Measurements from ENCODE around the gene ABCG4.
A peak's percentile ranks its signal among the peaks of the same experiment; 100 is the strongest.
"Not testable (repeated sequence)": the region's sequence is repeated elsewhere in the genome, so short reads cannot be mapped to it uniquely, and the experiment has no call there.

ABCG4 gene

DNA sequence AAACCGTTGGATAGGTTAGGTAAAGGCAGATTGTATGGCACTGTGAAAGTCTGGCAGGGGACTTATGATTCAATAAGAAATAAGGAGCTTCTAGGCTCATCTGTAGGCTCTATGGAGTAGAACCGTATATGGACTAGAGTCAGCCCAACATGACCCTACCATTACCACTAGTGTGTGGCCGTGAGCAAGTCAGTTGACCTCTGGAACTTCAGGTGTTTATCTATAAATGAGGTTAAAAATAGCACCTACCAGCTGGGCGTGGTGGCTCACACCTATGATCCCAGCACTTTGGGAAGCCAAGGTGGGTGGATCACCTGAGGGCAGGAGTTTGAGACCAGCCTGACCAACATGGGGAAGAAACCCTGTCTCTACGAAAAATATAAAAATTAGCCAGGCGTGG, 23.0 kb upstream of the ABCG4 start:
- ATAC-seq (no peak), DNase-seq (no peak)
- no peak overlapping the region for H3K4me3 Mint-ChIP-seq
- no peaks in the 10 kb centered on the region for H3K9me3 Mint-ChIP-seq
- H3K36me3 Mint-ChIP-seq (ENCODE audit: low read depth) = peaks cover 27% of the 10 kb centered on the region
- no peak overlapping the region for H3K27ac Mint-ChIP-seq
- H3K4me1 Mint-ChIP-seq = peaks cover 34% of the 10 kb centered on the region
- no peaks in the 10 kb centered on the region for H3K27me3 Mint-ChIP-seq

DNA sequence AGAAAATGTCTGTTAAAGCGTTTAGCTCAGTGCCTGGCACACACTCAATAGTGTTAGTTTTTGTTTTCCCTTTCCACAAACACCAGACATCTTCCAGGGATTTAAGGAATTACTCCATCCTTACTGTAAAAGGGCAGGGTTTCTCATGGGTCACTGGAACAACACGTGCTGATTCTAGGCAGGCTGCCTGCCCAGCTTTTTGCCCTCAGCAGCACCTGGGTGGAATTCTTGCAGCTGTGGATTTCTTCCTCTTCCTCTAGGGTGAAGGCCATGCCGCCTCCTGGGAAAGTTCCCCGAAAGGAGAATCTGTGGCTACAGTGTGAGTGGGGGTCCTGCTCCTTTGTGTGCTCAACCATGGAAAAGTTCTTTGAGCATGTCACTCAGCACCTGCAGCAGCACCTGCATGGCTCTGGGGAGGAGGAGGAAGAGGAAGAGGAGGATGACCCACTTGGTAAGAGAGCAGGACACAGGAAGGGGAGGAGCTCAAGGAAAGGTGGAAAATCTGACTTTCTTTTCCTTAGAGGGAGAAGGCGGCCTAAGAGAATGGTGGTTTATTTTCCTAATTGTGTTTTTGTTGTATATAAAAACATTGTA, 22.1 kb upstream of the ABCG4 start:
- Mint-ChIP-seq H3K4me1 (peaks cover 31% of the 10 kb centered on the region), H3K36me3 (ENCODE audit: low read depth) (peaks cover 34% of the 10 kb centered on the region), H3K4me3 (no peak overlapping the region), H3K27me3 (no peaks in the 10 kb centered on the region), H3K9me3 (no peaks in the 10 kb centered on the region), H3K27ac (peak overlapping the region; percentile 79)
- no peak for DNase-seq
- no peak for ATAC-seq

DNA sequence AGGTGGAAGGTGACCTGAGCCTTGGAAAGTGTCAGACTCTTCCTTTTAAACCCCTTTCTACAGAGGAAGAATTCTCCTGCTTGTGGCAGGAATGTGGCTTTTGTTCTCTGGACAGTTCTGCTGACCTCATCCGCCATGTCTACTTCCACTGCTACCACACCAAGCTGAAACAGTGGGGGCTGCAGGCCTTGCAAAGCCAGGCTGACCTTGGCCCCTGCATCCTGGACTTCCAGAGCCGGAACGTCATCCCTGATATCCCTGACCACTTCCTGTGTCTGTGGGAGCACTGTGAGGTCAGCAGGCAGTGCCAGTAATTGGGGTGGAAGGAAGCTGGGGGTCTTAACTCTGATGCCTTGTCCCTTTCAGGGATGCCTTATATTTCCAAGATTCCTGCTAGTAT, 18.2 kb upstream of the ABCG4 start:
- ATAC-seq (no peak), DNase-seq (no peak)
- no peaks in the 10 kb centered on the region for H3K9me3 Mint-ChIP-seq
- no peak overlapping the region for H3K4me3 Mint-ChIP-seq
- H3K4me1 Mint-ChIP-seq = peaks cover 16% of the 10 kb centered on the region
- H3K27me3 Mint-ChIP-seq = no peaks in the 10 kb centered on the region
- peaks cover 43% of the 10 kb centered on the region for H3K36me3 Mint-ChIP-seq (ENCODE audit: low read depth)
- H3K27ac Mint-ChIP-seq = no peak overlapping the region

DNA sequence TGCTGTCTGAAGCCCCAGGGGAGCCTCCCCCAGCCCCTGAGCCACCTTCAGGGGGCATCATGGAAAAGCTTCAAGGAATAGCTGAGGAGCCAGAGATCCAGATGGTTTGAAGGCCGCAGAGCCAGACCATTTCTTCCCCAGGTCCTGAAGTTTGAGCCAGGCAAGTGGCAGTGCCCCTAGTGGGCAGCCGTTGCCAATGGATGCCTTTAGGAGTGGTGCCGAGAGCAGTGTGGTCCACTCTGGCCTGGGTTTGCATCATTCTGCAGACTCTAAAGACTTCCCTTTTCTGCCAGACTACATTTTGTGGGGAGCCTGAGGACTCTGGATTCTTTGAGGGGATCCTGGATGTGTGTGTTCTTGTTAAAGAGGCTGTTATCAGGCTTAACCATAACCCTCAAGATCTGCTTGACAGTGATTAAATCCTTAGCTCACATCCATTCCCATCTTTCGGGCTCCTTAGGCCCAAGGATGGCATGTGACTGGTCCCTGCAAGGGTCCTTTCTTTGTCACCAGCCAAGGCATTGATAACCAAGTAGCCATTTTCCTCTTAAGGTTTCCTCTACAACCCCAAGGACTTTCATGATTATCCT, 14.4 kb upstream of the ABCG4 start:
- Mint-ChIP-seq H3K9me3 (no peaks in the 10 kb centered on the region), H3K36me3 (ENCODE audit: low read depth) (peaks cover 35% of the 10 kb centered on the region), H3K4me3 (no peak overlapping the region), H3K27ac (no peak overlapping the region), H3K4me1 (peaks cover 7% of the 10 kb centered on the region), H3K27me3 (peaks cover 4% of the 10 kb centered on the region)
- ATAC-seq (no peak), DNase-seq (no peak)

DNA sequence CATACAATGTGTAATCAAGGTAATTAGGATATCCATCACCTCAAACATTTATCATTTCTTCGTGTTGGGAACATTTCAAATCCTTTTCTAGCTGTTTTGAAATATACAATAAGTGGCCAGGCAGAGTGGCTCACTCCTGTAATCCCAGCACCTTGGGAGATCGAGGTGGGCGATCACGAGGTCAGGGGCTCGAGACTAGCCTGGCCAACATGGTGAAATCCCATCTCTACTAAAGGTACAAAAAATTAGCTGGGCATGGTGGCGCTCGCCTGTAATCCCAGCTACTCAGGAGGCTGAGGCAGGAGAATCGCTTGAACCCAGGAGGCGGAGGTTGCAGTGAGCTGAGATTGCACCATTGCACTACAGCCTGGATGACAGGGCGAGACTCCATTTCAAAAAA, 9.6 kb upstream of the ABCG4 start:
- not testable (repeated sequence) for H3K36me3 Mint-ChIP-seq (ENCODE audit: low read depth); H3K9me3 Mint-ChIP-seq; ATAC-seq; H3K27ac Mint-ChIP-seq; H3K4me3 Mint-ChIP-seq; H3K4me1 Mint-ChIP-seq; DNase-seq
- peaks cover 11% of the 10 kb centered on the region for H3K27me3 Mint-ChIP-seq

DNA sequence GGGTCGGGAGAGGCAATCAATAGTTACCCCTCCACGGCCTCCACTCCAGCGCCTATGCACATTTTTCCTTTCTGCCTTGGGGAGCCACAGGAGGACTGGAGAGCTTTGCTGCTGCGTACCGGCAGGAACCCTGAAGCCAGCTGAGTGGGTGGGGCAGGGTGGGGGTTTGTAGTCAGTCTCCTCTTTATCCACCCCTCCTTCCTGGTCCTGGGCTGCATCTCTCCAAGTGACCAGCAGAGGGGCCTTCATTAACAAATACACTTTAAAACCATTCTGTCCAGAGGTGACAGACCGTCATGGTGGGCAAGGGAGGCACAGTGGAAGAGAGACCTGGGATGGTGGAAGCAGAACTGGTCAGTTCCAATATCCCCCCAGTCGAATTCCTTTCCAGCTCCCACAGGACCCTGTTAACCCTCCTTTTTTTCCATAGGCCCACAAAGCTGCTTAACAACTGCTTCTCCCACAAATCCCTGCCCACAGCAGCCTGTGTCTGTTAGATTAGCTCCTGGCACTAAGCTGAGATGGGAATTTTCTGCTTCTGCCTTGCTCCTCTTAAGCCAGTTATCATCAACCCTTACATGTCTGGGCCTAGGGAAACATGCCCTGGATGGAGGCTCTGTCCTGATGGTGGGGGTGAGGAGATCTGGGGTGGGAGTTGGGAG, 3.9 kb upstream of the ABCG4 start:
- H3K36me3 Mint-ChIP-seq (ENCODE audit: low read depth) = no peaks in the 10 kb centered on the region
- H3K27me3 Mint-ChIP-seq = peaks cover 36% of the 10 kb centered on the region
- ATAC-seq (no peak), DNase-seq (peak; percentile 30)
- no peak overlapping the region for H3K4me3 Mint-ChIP-seq
- H3K27ac Mint-ChIP-seq = no peak overlapping the region
- peaks cover 11% of the 10 kb centered on the region for H3K4me1 Mint-ChIP-seq
- no peaks in the 10 kb centered on the region for H3K9me3 Mint-ChIP-seq

DNA sequence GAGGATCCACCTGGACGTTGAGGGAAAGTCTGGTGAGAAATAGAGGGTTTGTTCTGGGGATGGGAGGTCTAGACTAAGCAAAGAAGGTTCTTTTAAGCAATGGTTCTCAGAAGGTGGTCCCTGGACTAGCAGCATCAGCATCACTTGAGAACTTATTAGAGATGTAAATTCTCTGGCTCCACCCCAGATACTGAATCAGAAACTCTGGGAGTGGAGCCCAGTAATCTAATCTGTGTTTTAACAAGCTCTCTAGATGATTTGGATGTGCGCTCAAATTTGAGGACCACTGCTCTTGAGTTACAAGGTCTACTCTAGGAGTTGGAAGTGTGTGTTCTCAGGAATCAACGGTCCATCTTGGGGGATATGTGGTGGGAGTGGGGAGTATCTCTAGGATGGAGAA, 3.3 kb upstream of the ABCG4 start:
- Mint-ChIP-seq H3K4me3 (no peak overlapping the region), H3K27ac (no peak overlapping the region), H3K9me3 (no peaks in the 10 kb centered on the region), H3K27me3 (peaks cover 40% of the 10 kb centered on the region), H3K36me3 (ENCODE audit: low read depth) (no peaks in the 10 kb centered on the region), H3K4me1 (peaks cover 11% of the 10 kb centered on the region)
- DNase-seq (no peak), ATAC-seq (no peak)

DNA sequence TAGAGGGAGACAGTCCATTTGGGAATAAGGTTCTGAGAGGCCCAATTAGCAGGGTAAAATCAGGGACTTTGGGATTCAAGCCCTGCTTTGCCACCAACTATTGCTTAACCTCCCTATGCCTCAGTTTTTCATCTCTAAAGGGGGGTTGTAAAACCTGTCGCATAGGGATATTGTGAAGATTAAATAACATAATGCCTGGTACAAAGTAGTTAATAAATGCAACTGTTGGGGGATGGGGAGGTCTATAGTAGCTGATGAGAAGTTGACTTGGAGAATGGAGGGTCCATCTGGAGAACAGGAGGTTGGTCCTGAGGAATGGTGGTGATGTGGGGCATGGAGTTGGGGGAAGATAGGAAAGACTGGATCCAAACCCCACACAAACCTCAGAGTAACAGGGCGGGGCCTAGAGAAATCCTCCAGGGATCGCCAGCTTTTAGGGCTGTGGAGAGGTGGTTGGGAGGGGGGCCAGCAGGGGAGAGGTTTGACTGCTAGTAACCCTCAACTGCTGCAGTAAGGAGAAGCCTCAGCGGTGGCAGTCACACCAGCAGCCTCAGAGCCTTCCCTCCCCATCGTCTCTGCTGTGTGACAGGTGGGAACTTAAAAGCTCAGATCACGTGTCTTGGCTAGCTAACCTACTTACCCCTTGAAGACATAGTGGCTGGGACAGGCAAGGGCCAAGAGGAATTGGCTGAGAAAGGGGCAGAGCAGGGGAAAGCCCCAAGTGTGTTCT, 1.1 kb upstream of the ABCG4 start:
- ATAC-seq (no peak), DNase-seq (no peak)
- H3K27ac Mint-ChIP-seq = no peak overlapping the region
- no peaks in the 10 kb centered on the region for H3K9me3 Mint-ChIP-seq
- peaks cover 42% of the 10 kb centered on the region for H3K27me3 Mint-ChIP-seq
- no peaks in the 10 kb centered on the region for H3K36me3 Mint-ChIP-seq (ENCODE audit: low read depth)
- H3K4me3 Mint-ChIP-seq = peak overlapping the region; percentile 66
- peaks cover 13% of the 10 kb centered on the region for H3K4me1 Mint-ChIP-seq

DNA sequence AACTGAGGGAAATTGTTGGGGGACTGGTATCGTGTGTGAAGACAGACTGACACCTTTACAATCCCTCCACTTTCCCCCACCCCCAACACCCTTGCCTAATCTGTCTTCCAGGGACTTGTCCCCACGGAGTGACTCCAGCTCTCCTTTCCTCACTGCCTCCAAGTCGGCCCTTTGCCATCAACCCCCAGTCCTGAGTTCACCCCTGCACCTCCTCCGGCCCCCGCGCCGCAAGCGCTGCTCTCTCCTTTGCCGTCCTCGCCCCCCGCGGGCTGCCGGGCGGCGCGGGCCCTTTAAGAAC, 183 bp upstream of the ABCG4 start:
- ATAC-seq = no peak
- no peak overlapping the region for H3K27ac Mint-ChIP-seq
- peak overlapping the region; percentile 66 for H3K4me3 Mint-ChIP-seq
- H3K4me1 Mint-ChIP-seq = peaks cover 13% of the 10 kb centered on the region
- peaks cover 37% of the 10 kb centered on the region for H3K27me3 Mint-ChIP-seq
- DNase-seq = no peak
- H3K36me3 Mint-ChIP-seq (ENCODE audit: low read depth) = no peaks in the 10 kb centered on the region
- H3K9me3 Mint-ChIP-seq = no peaks in the 10 kb centered on the region

DNA sequence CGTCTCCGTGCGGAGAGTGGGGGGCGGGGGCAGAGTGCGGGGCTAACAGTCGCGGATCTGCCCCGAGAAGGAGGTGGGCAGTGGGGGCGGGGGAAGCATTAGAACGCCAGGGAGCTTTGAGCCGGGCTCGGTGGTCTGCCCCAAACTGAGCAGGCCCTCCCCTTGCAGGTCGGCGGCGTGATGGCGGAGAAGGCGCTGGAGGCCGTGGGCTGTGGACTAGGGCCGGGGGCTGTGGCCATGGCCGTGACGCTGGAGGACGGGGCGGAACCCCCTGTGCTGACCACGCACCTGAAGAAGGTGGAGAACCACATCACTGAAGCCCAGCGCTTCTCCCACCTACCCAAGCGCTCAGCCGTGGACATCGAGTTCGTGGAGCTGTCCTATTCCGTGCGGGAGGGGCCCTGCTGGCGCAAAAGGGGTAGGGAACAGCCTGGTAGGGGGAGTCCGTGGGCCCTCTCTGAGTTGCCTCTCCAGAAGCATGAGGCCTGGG, 979 bp downstream of the ABCG4 start:
- no peak for ATAC-seq
- no peak for DNase-seq
- Mint-ChIP-seq H3K9me3 (no peaks in the 10 kb centered on the region), H3K36me3 (ENCODE audit: low read depth) (no peaks in the 10 kb centered on the region), H3K27ac (no peak overlapping the region), H3K4me1 (peaks cover 13% of the 10 kb centered on the region), H3K27me3 (peaks cover 35% of the 10 kb centered on the region), H3K4me3 (peak overlapping the region; percentile 4)

DNA sequence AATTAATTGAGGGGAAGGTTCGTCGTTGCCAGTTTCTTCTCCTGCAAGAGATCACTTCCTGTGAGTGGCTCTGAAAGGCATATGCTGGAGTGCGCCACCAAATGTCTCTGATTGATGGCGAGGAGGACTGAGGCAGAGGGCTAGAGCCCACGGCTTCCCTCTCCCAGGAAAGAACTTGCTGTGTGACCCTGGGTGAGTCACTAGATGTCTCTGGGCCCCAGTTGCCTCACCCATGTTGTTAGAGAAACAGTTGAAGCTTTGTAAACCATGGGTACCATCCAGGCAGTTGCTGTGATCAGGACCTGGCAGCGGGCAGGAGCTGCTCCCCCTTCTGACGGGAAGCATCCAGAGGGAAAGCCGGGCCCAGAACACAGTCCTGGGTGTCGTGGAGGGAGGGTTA, 3.2 kb downstream of the ABCG4 start:
- Mint-ChIP-seq H3K27me3 (peaks cover 26% of the 10 kb centered on the region), H3K27ac (no peak overlapping the region), H3K4me3 (no peak overlapping the region), H3K36me3 (ENCODE audit: low read depth) (no peaks in the 10 kb centered on the region), H3K4me1 (peaks cover 13% of the 10 kb centered on the region), H3K9me3 (no peaks in the 10 kb centered on the region)
- ATAC-seq = no peak
- DNase-seq = no peak

DNA sequence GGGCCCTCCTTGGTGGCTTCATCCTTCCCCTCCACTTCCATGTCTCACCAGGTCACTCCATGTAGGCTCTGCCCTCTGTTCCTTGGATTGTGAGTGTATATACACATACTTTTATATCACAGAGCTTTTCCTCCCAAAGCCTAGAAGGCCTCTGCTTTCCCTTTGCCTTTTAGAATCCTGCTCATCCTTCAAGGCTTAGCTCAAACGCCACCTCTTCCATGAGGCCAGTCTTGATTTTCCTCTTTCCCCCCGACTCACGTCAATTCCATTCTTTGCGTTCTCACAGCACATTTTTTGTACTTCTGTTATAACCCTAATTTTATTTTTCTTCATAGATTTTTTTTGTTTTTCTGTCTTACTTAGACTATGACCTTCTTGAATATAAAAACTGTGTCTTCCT, 3.8 kb downstream of the ABCG4 start:
- Mint-ChIP-seq H3K36me3 (ENCODE audit: low read depth) (no peaks in the 10 kb centered on the region), H3K27ac (no peak overlapping the region), H3K9me3 (no peaks in the 10 kb centered on the region), H3K4me1 (peaks cover 13% of the 10 kb centered on the region), H3K4me3 (no peak overlapping the region), H3K27me3 (peaks cover 21% of the 10 kb centered on the region)
- no peak for ATAC-seq
- DNase-seq = no peak

DNA sequence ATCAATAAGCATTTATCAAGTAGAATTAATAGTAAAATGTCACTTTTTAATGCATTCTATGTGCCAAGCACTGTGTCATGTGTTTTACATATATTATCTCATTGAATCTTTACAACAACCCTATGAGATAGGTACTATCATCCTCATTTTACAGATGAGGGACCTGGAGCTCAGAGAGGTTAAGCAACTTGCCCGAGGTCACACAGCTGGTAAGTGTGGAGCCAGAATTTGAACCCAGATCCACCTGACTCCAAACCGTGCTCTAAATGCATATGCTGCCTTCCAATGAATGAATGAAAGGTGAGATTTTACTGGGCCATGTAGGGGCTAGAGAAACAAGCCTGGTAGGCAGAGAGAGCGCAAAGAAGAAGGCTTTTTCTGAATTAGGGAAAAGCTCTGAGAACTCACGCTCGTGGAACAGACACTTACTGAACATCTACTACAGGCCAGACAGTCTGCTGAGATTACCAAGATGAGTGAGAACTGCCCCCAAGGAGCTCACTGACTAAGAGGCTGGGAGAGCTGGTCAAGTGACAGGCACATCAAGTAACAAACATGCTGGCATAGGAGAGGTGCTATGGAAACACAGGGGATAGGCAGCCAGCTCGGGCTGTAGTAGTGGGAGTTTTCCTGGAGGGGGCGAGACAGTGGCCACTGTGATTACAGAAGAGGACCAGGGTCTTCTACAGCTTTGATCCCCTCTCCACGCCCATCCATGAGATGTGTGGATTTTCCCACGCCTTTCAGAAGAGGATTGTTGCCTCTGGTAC, 4.4 kb downstream of the ABCG4 start:
- no peaks in the 10 kb centered on the region for H3K9me3 Mint-ChIP-seq
- H3K4me1 Mint-ChIP-seq = peaks cover 7% of the 10 kb centered on the region
- DNase-seq = no peak
- no peaks in the 10 kb centered on the region for H3K36me3 Mint-ChIP-seq (ENCODE audit: low read depth)
- H3K4me3 Mint-ChIP-seq = no peak overlapping the region
- ATAC-seq = no peak
- no peak overlapping the region for H3K27ac Mint-ChIP-seq
- H3K27me3 Mint-ChIP-seq = peaks cover 15% of the 10 kb centered on the region

DNA sequence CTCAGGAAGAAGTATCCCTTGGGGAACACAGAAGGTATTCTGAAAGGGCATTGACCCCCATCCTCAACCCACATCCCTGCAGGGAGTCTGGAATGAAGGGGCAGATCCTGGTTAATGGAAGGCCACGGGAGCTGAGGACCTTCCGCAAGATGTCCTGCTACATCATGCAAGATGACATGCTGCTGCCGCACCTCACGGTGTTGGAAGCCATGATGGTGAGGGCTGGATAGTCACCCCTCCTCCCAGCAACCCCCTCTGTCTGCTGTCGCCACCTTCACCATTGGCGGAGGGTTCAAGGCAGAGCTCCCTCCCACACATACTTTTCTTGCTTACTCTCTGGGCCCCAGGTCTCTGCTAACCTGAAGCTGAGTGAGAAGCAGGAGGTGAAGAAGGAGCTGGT, 5.3 kb downstream of the ABCG4 start:
- DNase-seq (no peak), ATAC-seq (no peak)
- Mint-ChIP-seq H3K4me1 (peaks cover 2% of the 10 kb centered on the region), H3K4me3 (no peak overlapping the region), H3K27ac (no peak overlapping the region), H3K9me3 (no peaks in the 10 kb centered on the region), H3K36me3 (ENCODE audit: low read depth) (no peaks in the 10 kb centered on the region), H3K27me3 (peaks cover 9% of the 10 kb centered on the region)

Data from activated naive CD8-positive, alpha-beta T cell treated with anti-CD3 and anti-CD28 coated beads, Interleukin-2, amount 50 U/mL, for 24 hours (primary cell).